ENCODE data around the gene ATF3. TPM values are rescaled to one million over a fixed set of nuclear protein-coding genes. Genes with fewer than 3 reads are reported as not detected.

The ATF3 gene
- polyA plus RNA-seq, 1 donor from 2014 or later: 7.2 TPM

DNA sequence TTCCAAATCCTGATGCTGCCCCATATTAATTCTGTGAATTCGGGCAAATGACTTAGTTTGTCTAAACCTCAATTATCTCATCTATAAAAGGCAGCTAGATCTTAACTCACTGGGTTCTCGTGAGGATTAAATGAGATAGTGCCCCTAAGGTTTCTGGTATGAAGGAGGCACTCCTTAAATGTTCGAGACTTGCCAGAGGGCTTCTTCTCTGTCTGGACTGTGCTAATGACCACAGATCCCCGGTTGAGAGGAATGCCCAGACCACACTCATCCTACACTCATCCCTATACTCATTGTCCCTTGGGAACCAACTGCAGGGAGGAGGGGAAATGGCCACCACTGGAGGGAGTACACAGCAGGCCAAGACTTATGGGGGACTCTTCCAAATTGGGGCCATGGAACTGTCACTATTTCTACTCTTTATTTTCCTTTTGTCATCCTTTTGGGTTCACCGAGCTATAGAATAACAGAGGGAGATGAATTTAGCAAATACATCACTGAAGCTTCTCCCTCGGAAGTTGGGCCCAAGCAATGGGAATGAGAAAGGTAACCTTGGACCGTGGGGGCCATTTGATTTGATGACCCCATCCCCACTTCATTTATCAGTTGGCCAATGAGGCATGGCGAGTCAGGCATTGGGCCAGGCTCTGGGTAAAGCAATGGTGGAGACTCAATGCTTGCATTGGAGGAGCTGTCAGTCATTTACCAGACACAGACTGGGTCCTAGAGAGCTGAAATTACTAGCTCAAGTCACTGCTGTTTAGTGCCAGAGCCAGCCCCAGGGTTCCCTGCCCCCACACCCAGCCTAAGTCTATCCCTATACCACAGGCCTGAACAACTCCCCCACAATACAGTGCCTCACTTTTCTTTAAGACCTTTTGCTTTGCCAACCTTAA, 5.1 kb downstream of the ATF3 start:
- no peaks in the 10 kb centered on the region for H3K9me3 ChIP-seq (ENCODE audit: low read length)
- no peak overlapping the region for H3K4me2 ChIP-seq (ENCODE audit: low read length)
- H3F3A ChIP-seq (ENCODE audit: insufficient read depth, low read length, poor library complexity, severe bottlenecking): peaks cover 4% of the 10 kb centered on the region
- H3K79me2 ChIP-seq (replicated peaks; ENCODE audit: insufficient read depth, low read length): no peaks in the 10 kb centered on the region
- no peak overlapping the region for H3K27ac ChIP-seq (ENCODE audit: low read length)
- no peak overlapping the region for H3K4me3 ChIP-seq (ENCODE audit: low read length)
- no peak overlapping the region for H3K9ac ChIP-seq (ENCODE audit: low read length)
- H4K20me1 ChIP-seq (ENCODE audit: insufficient read depth): no peaks in the 10 kb centered on the region
- H3K36me3 ChIP-seq (ENCODE audit: insufficient read depth, low read length): no peaks in the 10 kb centered on the region
- no peak for TF ChIP-seq EP300 (conservative IDR thresholded peaks at IDR 0.05; ENCODE audit: poor library complexity, severe bottlenecking)
- H3K27me3 ChIP-seq (ENCODE audit: insufficient read depth, low read depth, low read length): peaks cover 22% of the 10 kb centered on the region
- H3K9me2 ChIP-seq (ENCODE audit: insufficient read depth, low read length): no peaks in the 10 kb centered on the region
- no peak overlapping the region for H2AFZ ChIP-seq (ENCODE audit: low read depth, low read length)

DNA sequence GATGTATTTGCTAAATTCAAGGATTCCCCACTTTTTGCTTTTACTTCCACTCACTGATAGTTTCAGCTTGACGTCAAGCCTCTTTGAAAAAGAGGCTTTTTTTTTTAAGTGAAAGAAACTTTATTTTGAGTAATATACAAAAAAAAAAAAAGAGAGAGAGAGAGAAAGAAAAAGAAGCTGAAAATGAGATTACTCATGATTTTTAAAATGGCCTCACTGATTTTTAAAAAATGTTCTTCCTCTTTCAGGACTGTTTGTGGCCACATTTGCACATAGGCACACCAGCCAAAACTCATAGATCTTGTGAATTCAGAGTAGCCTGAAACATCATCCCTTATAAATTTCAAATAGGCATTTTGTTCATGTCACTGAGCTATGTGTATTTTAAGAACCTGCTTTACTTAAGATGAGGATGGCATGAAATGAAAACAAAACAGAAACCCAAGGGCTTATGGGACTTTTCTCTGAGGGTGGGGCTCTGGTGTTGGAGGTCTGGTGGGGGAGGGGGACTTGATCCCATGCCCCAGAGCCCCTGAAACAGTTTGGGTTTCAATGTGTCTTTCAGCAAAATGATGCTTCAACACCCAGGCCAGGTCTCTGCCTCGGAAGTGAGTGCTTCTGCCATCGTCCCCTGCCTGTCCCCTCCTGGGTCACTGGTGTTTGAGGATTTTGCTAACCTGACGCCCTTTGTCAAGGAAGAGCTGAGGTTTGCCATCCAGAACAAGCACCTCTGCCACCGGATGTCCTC, 6.1 kb downstream of the ATF3 start:
- Histone ChIP-seq H4K20me1 (ENCODE audit: insufficient read depth) (no peaks in the 10 kb centered on the region), H3K4me3 (ENCODE audit: low read length) (no peak overlapping the region), H3K9me3 (ENCODE audit: low read length) (no peaks in the 10 kb centered on the region), H3K9me2 (ENCODE audit: insufficient read depth, low read length) (no peaks in the 10 kb centered on the region), H3K36me3 (ENCODE audit: insufficient read depth, low read length) (no peaks in the 10 kb centered on the region), H3K4me2 (ENCODE audit: low read length) (no peak overlapping the region), H2AFZ (ENCODE audit: low read depth, low read length) (no peak overlapping the region), H3K79me2 (replicated peaks; ENCODE audit: insufficient read depth, low read length) (no peaks in the 10 kb centered on the region), H3K27me3 (ENCODE audit: insufficient read depth, low read depth, low read length) (peaks cover 12% of the 10 kb centered on the region), H3K9ac (ENCODE audit: low read length) (no peak overlapping the region), H3F3A (ENCODE audit: insufficient read depth, low read length, poor library complexity, severe bottlenecking) (peaks cover 4% of the 10 kb centered on the region), H3K27ac (ENCODE audit: low read length) (no peak overlapping the region)
- TF ChIP-seq EP300 (conservative IDR thresholded peaks at IDR 0.05; ENCODE audit: poor library complexity, severe bottlenecking): no peak
- TF ChIP-seq MXI1 (conservative IDR thresholded peaks at IDR 0.05; ENCODE audit: poor library complexity, severe bottlenecking): no peak
- TF ChIP-seq, protein P1, sequence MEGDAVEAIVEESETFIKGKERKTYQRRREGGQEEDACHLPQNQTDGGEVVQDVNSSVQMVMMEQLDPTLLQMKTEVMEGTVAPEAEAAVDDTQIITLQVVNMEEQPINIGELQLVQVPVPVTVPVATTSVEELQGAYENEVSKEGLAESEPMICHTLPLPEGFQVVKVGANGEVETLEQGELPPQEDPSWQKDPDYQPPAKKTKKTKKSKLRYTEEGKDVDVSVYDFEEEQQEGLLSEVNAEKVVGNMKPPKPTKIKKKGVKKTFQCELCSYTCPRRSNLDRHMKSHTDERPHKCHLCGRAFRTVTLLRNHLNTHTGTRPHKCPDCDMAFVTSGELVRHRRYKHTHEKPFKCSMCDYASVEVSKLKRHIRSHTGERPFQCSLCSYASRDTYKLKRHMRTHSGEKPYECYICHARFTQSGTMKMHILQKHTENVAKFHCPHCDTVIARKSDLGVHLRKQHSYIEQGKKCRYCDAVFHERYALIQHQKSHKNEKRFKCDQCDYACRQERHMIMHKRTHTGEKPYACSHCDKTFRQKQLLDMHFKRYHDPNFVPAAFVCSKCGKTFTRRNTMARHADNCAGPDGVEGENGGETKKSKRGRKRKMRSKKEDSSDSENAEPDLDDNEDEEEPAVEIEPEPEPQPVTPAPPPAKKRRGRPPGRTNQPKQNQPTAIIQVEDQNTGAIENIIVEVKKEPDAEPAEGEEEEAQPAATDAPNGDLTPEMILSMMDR (IDR thresholded peaks at IDR 0.05; ENCODE audit: poor library complexity, severe bottlenecking): no peak
- TF ChIP-seq, protein P2, sequence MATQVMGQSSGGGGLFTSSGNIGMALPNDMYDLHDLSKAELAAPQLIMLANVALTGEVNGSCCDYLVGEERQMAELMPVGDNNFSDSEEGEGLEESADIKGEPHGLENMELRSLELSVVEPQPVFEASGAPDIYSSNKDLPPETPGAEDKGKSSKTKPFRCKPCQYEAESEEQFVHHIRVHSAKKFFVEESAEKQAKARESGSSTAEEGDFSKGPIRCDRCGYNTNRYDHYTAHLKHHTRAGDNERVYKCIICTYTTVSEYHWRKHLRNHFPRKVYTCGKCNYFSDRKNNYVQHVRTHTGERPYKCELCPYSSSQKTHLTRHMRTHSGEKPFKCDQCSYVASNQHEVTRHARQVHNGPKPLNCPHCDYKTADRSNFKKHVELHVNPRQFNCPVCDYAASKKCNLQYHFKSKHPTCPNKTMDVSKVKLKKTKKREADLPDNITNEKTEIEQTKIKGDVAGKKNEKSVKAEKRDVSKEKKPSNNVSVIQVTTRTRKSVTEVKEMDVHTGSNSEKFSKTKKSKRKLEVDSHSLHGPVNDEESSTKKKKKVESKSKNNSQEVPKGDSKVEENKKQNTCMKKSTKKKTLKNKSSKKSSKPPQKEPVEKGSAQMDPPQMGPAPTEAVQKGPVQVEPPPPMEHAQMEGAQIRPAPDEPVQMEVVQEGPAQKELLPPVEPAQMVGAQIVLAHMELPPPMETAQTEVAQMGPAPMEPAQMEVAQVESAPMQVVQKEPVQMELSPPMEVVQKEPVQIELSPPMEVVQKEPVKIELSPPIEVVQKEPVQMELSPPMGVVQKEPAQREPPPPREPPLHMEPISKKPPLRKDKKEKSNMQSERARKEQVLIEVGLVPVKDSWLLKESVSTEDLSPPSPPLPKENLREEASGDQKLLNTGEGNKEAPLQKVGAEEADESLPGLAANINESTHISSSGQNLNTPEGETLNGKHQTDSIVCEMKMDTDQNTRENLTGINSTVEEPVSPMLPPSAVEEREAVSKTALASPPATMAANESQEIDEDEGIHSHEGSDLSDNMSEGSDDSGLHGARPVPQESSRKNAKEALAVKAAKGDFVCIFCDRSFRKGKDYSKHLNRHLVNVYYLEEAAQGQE (IDR thresholded peaks at IDR 0.05; ENCODE audit: borderline replicate concordance): no peak
- no peak for TF ChIP-seq POLR2AphosphoS5 (IDR thresholded peaks at IDR 0.05)
- no peak for TF ChIP-seq SMC3 (conservative IDR thresholded peaks at IDR 0.05; ENCODE audit: poor library complexity)
- TF ChIP-seq EZH2 (IDR thresholded peaks at IDR 0.05; ENCODE audit: borderline replicate concordance, insufficient read depth, low read length, poor library complexity, severe bottlenecking): no peak
- TF ChIP-seq RAD21 (conservative IDR thresholded peaks at IDR 0.05): no peak
- TF ChIP-seq TAF1 (IDR thresholded peaks at IDR 0.05; ENCODE audit: low read depth): no peak
